Activated naive CD4-positive, alpha-beta T cell treated with anti-CD3 and anti-CD28 coated beads, Interleukin-2, amount 10 ng/mL, durations not matched to agents 7 days and 5 days (primary cell): ENCODE measurements around the gene TMEM218.
"Not testable (repeated sequence)": the region's sequence is repeated elsewhere in the genome, so short reads cannot be mapped to it uniquely, and the experiment has no call there.

Source experiments
- CTCF ChIA-PET: fragments of 350-600 bp; sonication (Branson Sonifier 250); formaldehyde crosslinking; loops from one replicate; lab custom pipeline; 2021; ENCODE audit warnings: antibody characterized with exemption; lab: Charles Lee
- DNase-seq: peaks from one replicate; pipeline ENCODE4 v3.0.0-alpha.2; 2020
- H3K27ac Mint-ChIP-seq: one replicate; pipeline ENCODE4 v1.8.0; 2021; ENCODE audit warnings: mild to moderate bottlenecking, moderate library complexity, mixed read lengths
- H3K27me3 Mint-ChIP-seq: one replicate; pipeline ENCODE4 v1.8.0; 2021; ENCODE audit warnings: mild to moderate bottlenecking, mixed read lengths
- H3K36me3 Mint-ChIP-seq: one replicate; pipeline ENCODE4 v1.8.0; 2021; ENCODE audit warnings: mixed read lengths
- H3K4me1 Mint-ChIP-seq: one replicate; pipeline ENCODE4 v1.8.0; 2021; ENCODE audit warnings: mixed read lengths
- H3K4me3 Mint-ChIP-seq: one replicate; pipeline ENCODE4 v1.8.0; 2021; ENCODE audit warnings: mild to moderate bottlenecking, moderate library complexity, mixed read lengths
- H3K9me3 Mint-ChIP-seq: one replicate; pipeline ENCODE4 v1.8.0; 2021; ENCODE audit warnings: mixed read lengths

Gene TMEM218

GRCh38 chr11:125062218-125062930 is 49.1 kb downstream of the TMEM218 start:
- Mint-ChIP-seq H3K27me3 (peaks cover 50% of the 10 kb centered on the region), H3K4me3 (peak overlapping the region; percentile 75), H3K9me3 (no peaks in the 10 kb centered on the region), H3K27ac (no peak overlapping the region), H3K36me3 (no peaks in the 10 kb centered on the region), H3K4me1 (peaks cover 12% of the 10 kb centered on the region)
- DNase-seq, result no peak
- CTCF ChIA-PET, result no interaction called here

GRCh38 chr11:125061281-125061680 is 50.1 kb downstream of the TMEM218 start:
- Mint-ChIP-seq H3K27me3 (peaks cover 47% of the 10 kb centered on the region), H3K4me3 (no peak overlapping the region), H3K9me3 (no peaks in the 10 kb centered on the region), H3K27ac (no peak overlapping the region), H3K36me3 (no peaks in the 10 kb centered on the region), H3K4me1 (peaks cover 12% of the 10 kb centered on the region)
- CTCF ChIA-PET, result interaction anchor here (0.6 kb wide), 1 partner anchor 368 kb away, joined by 4 read pairs; no protein-coding TSS in a partner anchor
- no peak for DNase-seq

GRCh38 chr11:125057693-125058016 is 53.8 kb downstream of the TMEM218 start:
- no peak for DNase-seq
- Mint-ChIP-seq H3K27ac (no peak overlapping the region), H3K4me3 (no peak overlapping the region), H3K27me3 (peaks cover 24% of the 10 kb centered on the region), H3K36me3 (no peaks in the 10 kb centered on the region), H3K4me1 (peaks cover 2% of the 10 kb centered on the region), H3K9me3 (no peaks in the 10 kb centered on the region)
- CTCF ChIA-PET, result interaction anchor here (0.7 kb wide), 1 partner anchor 49 kb away, joined by 3 read pairs; no protein-coding TSS in a partner anchor

- H3K36me3 Mint-ChIP-seq, result no peaks in the 10 kb centered on the region
- no peak for DNase-seq
- H3K4me1 Mint-ChIP-seq, result no peaks in the 10 kb centered on the region
- H3K27ac Mint-ChIP-seq, result no peak overlapping the region
- peaks cover 19% of the 10 kb centered on the region for H3K27me3 Mint-ChIP-seq
- H3K4me3 Mint-ChIP-seq, result no peak overlapping the region
- CTCF ChIA-PET, result interaction anchor here (0.7 kb wide), 1 partner anchor 50 kb away, joined by 3 read pairs; no protein-coding TSS in a partner anchor
- H3K9me3 Mint-ChIP-seq, result no peaks in the 10 kb centered on the region
Observed at GRCh38 chr11:125056931-125057692, 54.3 kb downstream of the TMEM218 start.

GRCh38 chr11:125056111-125056510 is 55.3 kb downstream of the TMEM218 start:
- not testable (repeated sequence) for H3K36me3 Mint-ChIP-seq, H3K4me3 Mint-ChIP-seq, H3K9me3 Mint-ChIP-seq, DNase-seq, H3K4me1 Mint-ChIP-seq, H3K27me3 Mint-ChIP-seq, H3K27ac Mint-ChIP-seq
- CTCF ChIA-PET, result interaction anchor here (1.1 kb wide), 1 partner anchor 14 kb away, joined by 3 read pairs; no protein-coding TSS in a partner anchor

GRCh38 chr11:125055107-125055715 is 56.2 kb downstream of the TMEM218 start:
- H3K4me3 Mint-ChIP-seq, result no peak overlapping the region
- H3K27me3 Mint-ChIP-seq, result peaks cover 7% of the 10 kb centered on the region
- CTCF ChIA-PET, result interaction anchor here (1.1 kb wide), 1 partner anchor 15 kb away, joined by 3 read pairs; no protein-coding TSS in a partner anchor
- DNase-seq, result no peak
- no peaks in the 10 kb centered on the region for H3K4me1 Mint-ChIP-seq
- H3K9me3 Mint-ChIP-seq, result no peaks in the 10 kb centered on the region
- no peaks in the 10 kb centered on the region for H3K36me3 Mint-ChIP-seq
- H3K27ac Mint-ChIP-seq, result no peak overlapping the region

- CTCF ChIA-PET, result interaction anchor here (0.9 to 1.5 kb wide), 3 partner anchors 11 to 89 kb away, joined by 3 to 5 read pairs (median 3); no protein-coding TSS in a partner anchor
- Mint-ChIP-seq H3K9me3 (no peaks in the 10 kb centered on the region), H3K36me3 (no peaks in the 10 kb centered on the region), H3K4me3 (no peak overlapping the region), H3K4me1 (no peaks in the 10 kb centered on the region), H3K27me3 (peaks cover 7% of the 10 kb centered on the region), H3K27ac (no peak overlapping the region)
- DNase-seq, result no peak
Observed at GRCh38 chr11:125053167-125053566, 58.3 kb downstream of the TMEM218 start.

- H3K9me3 Mint-ChIP-seq, result no peaks in the 10 kb centered on the region
- DNase-seq, result no peak
- peaks cover 3% of the 10 kb centered on the region for H3K27me3 Mint-ChIP-seq
- no peak overlapping the region for H3K4me3 Mint-ChIP-seq
- CTCF ChIA-PET, result interaction anchor here (1.2 to 1.5 kb wide), 2 partner anchors 12 to 90 kb away, joined by 3 to 5 read pairs; no protein-coding TSS in a partner anchor
- no peaks in the 10 kb centered on the region for H3K4me1 Mint-ChIP-seq
- H3K36me3 Mint-ChIP-seq, result no peaks in the 10 kb centered on the region
- H3K27ac Mint-ChIP-seq, result no peak overlapping the region
Observed at GRCh38 chr11:125052047-125052446, 59.4 kb downstream of the TMEM218 start.

GRCh38 chr11:125049164-125049792 is 62.1 kb downstream of the TMEM218 start:
- Mint-ChIP-seq H3K27me3 (no peaks in the 10 kb centered on the region), H3K4me3 (no peak overlapping the region)

More at GRCh38 chr11:125049164-125049792, 62.1 kb downstream of the TMEM218 start:
- Mint-ChIP-seq H3K27ac (no peak overlapping the region), H3K4me1 (no peaks in the 10 kb centered on the region), H3K9me3 (no peaks in the 10 kb centered on the region), H3K36me3 (peaks cover 3% of the 10 kb centered on the region)
- no peak for DNase-seq
- CTCF ChIA-PET, result no interaction called here
